HCT116 (cell line): ENCODE measurements around the gene PHOSPHO2. TPM values are rescaled to one million over a fixed set of nuclear protein-coding genes. Genes with fewer than 3 reads are reported as not detected.

Experiments
- ATAC-seq: fragments of 200-7000 bp; cut with Tn5 transposase; 2 replicates; pipeline ENCODE4 v1.9.1; 2020; ENCODE audit warnings: mild to moderate bottlenecking, moderate library complexity
- BruUV-seq: library from RNA; stranded (reverse); fragments of 400-500 nt; replicated peaks from 2 replicates; lab custom pipeline; 2021; lab: Mats Ljungman, UMichigan
- CTCF ChIA-PET: fragments of 300-600 bp; sonication (Branson Sonifier 250); formaldehyde crosslinking; loops from one replicate; lab custom pipeline; 2021; ENCODE audit warnings: antibody characterized with exemption; lab: Charles Lee
- POLR2A ChIA-PET: fragments of 300-600, 350-600 bp; sonication (Branson Sonifier 250); formaldehyde crosslinking; loops from one replicate; lab custom pipeline; 2021; ENCODE audit warnings: antibody characterized with exemption; lab: Charles Lee
- RAD21 ChIA-PET, 2 experiments: fragments of 300-600 bp; sonication (Branson Sonifier 250); formaldehyde crosslinking; loops; one replicate each; lab custom pipeline; 2023; ENCODE audit warnings: low total read pairs in 2 of 2; ENCODE audit not compliant: uncharacterized antibody in 2 of 2, unreplicated experiment in 2 of 2, low non-redundant PET in 1 of 2; lab: Charles Lee
- DNase-seq: peaks from one replicate; pipeline ENCODE4 v3.0.0-alpha.2; 2010; ENCODE audit warnings: low read depth, low spot score
- H2AFZ ChIP-seq: fragments of 200-600 bp; shearing (Covaris generic), sonication (generic); 2 replicates; pipeline ENCODE4 v1.6.1; 2017; ENCODE audit warnings: low read depth, mixed run types, mixed read lengths, antibody characterized with exemption, low read length; ENCODE audit not compliant: poor library complexity, severe bottlenecking
- H3K27ac ChIP-seq: 2 replicates; pipeline ENCODE4 v1.5.1; 2012; ENCODE audit warnings: low read depth, low read length
- H3K27me3 ChIP-seq: fragments of 200-600 bp; sonication (generic); 2 replicates; pipeline ENCODE4 v1.6.1; 2016; ENCODE audit warnings: mixed run types, low read length, mixed read lengths; ENCODE audit not compliant: insufficient read depth
- H3K36me3 ChIP-seq, 2 experiments: fragments of 200-500 bp in 1 of 2; fragments of 200-600 bp in 1 of 2; sonication (Bioruptor generic) in 1 of 2; sonication (generic) in 1 of 2; 2 replicates each; pipeline versions ENCODE4 v1.5.1 to v1.6.1; 2014 to 2016; ENCODE audit warnings: low read length in 2 of 2, inconsistent platforms in 1 of 2, mixed read lengths in 1 of 2, mixed run types in 1 of 2; ENCODE audit not compliant: insufficient read depth in 2 of 2, control insufficient read depth in 1 of 2
- H3K4me1 ChIP-seq, 2 experiments: fragments of 200-600 bp in 1 of 2; sonication (generic) in 1 of 2; 2 replicates each; pipeline versions ENCODE4 v1.5.1 to v1.6.1; 2012 to 2017; ENCODE audit warnings: low read length in 2 of 2, inconsistent platforms in 1 of 2, mild to moderate bottlenecking in 1 of 2, mixed read lengths in 1 of 2, mixed run types in 1 of 2, moderate library complexity in 1 of 2; ENCODE audit not compliant: insufficient read depth in 2 of 2, control insufficient read depth in 1 of 2
- H3K4me2 ChIP-seq: fragments of 200-600 bp; sonication (generic); 2 replicates; pipeline ENCODE4 v1.6.1; 2017; ENCODE audit warnings: mixed run types, low read length, mixed read lengths
- H3K4me3 ChIP-seq, 2 experiments: fragments of 200-600 bp in 1 of 2; sonication (generic) in 1 of 2; replicated peaks in 1 of 2; 2 replicates each; pipeline ENCODE4 v1.5.1; 2011 to 2016; ENCODE audit warnings: low read length in 2 of 2, control low read depth in 1 of 2, low read depth in 1 of 2, mild to moderate bottlenecking in 1 of 2, mixed read lengths in 1 of 2, mixed run types in 1 of 2
- H3K79me2 ChIP-seq: fragments of 200-600 bp; sonication (generic); 2 replicates; pipeline ENCODE4 v1.6.1; 2017; ENCODE audit warnings: mild to moderate bottlenecking, mixed run types, low read length, moderate library complexity, mixed read lengths; ENCODE audit not compliant: insufficient read depth
- H3K9ac ChIP-seq: fragments of 200-600 bp; sonication (generic); 2 replicates; pipeline ENCODE4 v1.6.1; 2016; ENCODE audit warnings: low read length, mixed read lengths
- H3K9me2 ChIP-seq: fragments of 200-600 bp; sonication (generic), shearing (Covaris generic); 2 replicates; pipeline ENCODE4 v1.6.1; 2017; ENCODE audit warnings: mixed run types, mild to moderate bottlenecking, moderate library complexity; ENCODE audit not compliant: insufficient read depth
- H3K9me3 ChIP-seq, 2 experiments: fragments of 200-500 bp in 1 of 2; fragments of 200-600 bp in 1 of 2; sonication (Bioruptor generic) in 1 of 2; sonication (generic) in 1 of 2; 2 replicates each; pipeline ENCODE4 v1.6.1; 2014 to 2017; ENCODE audit warnings: low read length in 2 of 2, mixed read lengths in 2 of 2, inconsistent platforms in 1 of 2, low read depth in 1 of 2, mild to moderate bottlenecking in 1 of 2, mixed run types in 1 of 2, moderate library complexity in 1 of 2; ENCODE audit not compliant: control insufficient read depth in 1 of 2, insufficient read depth in 1 of 2
- H4K20me1 ChIP-seq: fragments of 200-600 bp; sonication (generic), shearing (Covaris generic); 2 replicates; pipeline ENCODE4 v1.6.1; 2017; ENCODE audit warnings: mixed run types, mild to moderate bottlenecking, moderate library complexity; ENCODE audit not compliant: insufficient read depth
- ATF3 ChIP-seq: IDR thresholded peaks from 2 replicates; pipeline ENCODE4 v1.6.1; 2012
- CBX3 ChIP-seq: IDR thresholded peaks from 2 replicates; pipeline ENCODE4 v1.6.1; 2012; ENCODE audit warnings: low read depth
- EGR1 ChIP-seq: IDR thresholded peaks from 2 replicates; pipeline ENCODE4 v1.6.1; 2012; ENCODE audit warnings: low read depth
- ELF1 ChIP-seq: IDR thresholded peaks from 2 replicates; pipeline ENCODE4 v1.6.1; 2012; ENCODE audit warnings: low read depth, borderline replicate concordance
- EZH2 ChIP-seq: fragments of 200-600 bp; sonication (generic); IDR thresholded peaks from 2 replicates; pipeline ENCODE4 v1.6.1; 2017; ENCODE audit warnings: antibody characterized with exemption, mixed run types
- JUND ChIP-seq: IDR thresholded peaks from 2 replicates; pipeline ENCODE4 v1.6.1; 2012
- POLR2AphosphoS5 ChIP-seq: IDR thresholded peaks from 2 replicates; pipeline ENCODE4 v1.6.1; 2011; ENCODE audit warnings: mild to moderate bottlenecking, low read depth, low read length, moderate library complexity
- REST ChIP-seq: IDR thresholded peaks from 2 replicates; pipeline ENCODE4 v1.6.1; 2012; ENCODE audit warnings: low read depth
- SIN3A ChIP-seq: IDR thresholded peaks from 2 replicates; pipeline ENCODE4 v1.6.1; 2012; ENCODE audit warnings: low read depth
- SRF ChIP-seq: IDR thresholded peaks from 2 replicates; pipeline ENCODE4 v1.6.1; 2012; ENCODE audit warnings: low read depth
- YY1 ChIP-seq: IDR thresholded peaks from 2 replicates; pipeline ENCODE4 v1.6.1; 2011; ENCODE audit warnings: low read length, low read depth, moderate library complexity, mild to moderate bottlenecking; ENCODE audit not compliant: insufficient replicate concordance; ENCODE audit errors: extremely low read depth
- ZBTB33 ChIP-seq: IDR thresholded peaks from 2 replicates; pipeline ENCODE4 v1.6.1; 2011; ENCODE audit warnings: mild to moderate bottlenecking, low read length, moderate library complexity; ENCODE audit not compliant: insufficient replicate concordance; ENCODE audit errors: extremely low read depth
- ZFX ChIP-seq: fragments of 450-650 bp; IDR thresholded peaks from 2 replicates; pipeline ENCODE4 v1.6.1; 2017
- ZNF274 ChIP-seq: fragments of 200-500 bp; sonication (Bioruptor generic); IDR thresholded peaks from 2 replicates; pipeline ENCODE4 v1.6.1; 2014; ENCODE audit warnings: mild to moderate bottlenecking, low read depth, low read length, inconsistent platforms
- intact Hi-C: fragments of 100-400 bp; cut with micrococcal nuclease; formaldehyde crosslinking; loops from 2 replicates; pipeline ENCODE4 v1.10.0; 2022
- total RNA-seq: library from RNA; stranded (reverse); gene quantifications from one replicate; pipeline ENCODE4 v1.2.1, GENCODE V29; 2021; ENCODE audit not compliant: unreplicated experiment
- TF ChIP-seq, protein P1 (sequence below): IDR thresholded peaks from 2 replicates; pipeline ENCODE4 v1.6.1; 2012

PHOSPHO2 gene
- total RNA-seq, 1 experiment from 2014 or later: 2.8 TPM

GRCh38 chr2:169727065-169727464 lies 32.8 kb downstream of the PHOSPHO2 start:
- ChIA-PET CTCF (no interaction called here), RAD21 (no interaction called here), POLR2A (no interaction called here)
- H3K27ac ChIP-seq: no peak overlapping the region
- no peak overlapping the region for H2AFZ ChIP-seq
- H3K9me3 ChIP-seq: no peaks in the 10 kb centered on the region
- TF ChIP-seq REST: no peak
- TF ChIP-seq, protein P1, sequence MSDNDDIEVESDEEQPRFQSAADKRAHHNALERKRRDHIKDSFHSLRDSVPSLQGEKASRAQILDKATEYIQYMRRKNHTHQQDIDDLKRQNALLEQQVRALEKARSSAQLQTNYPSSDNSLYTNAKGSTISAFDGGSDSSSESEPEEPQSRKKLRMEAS: no peak
- no peaks in the 10 kb centered on the region for H3K36me3 ChIP-seq
- DNase-seq (no peak), ATAC-seq (no peak)
- no peaks in the 10 kb centered on the region for H3K27me3 ChIP-seq
- no TSS peak for BruUV-seq
- no peaks in the 10 kb centered on the region for H4K20me1 ChIP-seq
- no peaks in the 10 kb centered on the region for H3K9me2 ChIP-seq
- H3K4me1 ChIP-seq: peaks cover 0 to 6% of the 10 kb centered on the region in 2 experiments; a peak in 1 of 4 replicates
- no peak overlapping the region for H3K4me2 ChIP-seq
- intact Hi-C loops: no loop called here
- no peak overlapping the region for H3K4me3 ChIP-seq
- H3K9ac ChIP-seq: no peak overlapping the region
- no peaks in the 10 kb centered on the region for H3K79me2 ChIP-seq

GRCh38 chr2:169729274-169729605 lies 35.0 kb downstream of the PHOSPHO2 start:
- Histone ChIP-seq H3K4me1 (peaks cover 3 to 14% of the 10 kb centered on the region in 2 experiments; a peak in 3 of 4 replicates), H3K4me3 (no peak overlapping the region), H3K27me3 (no peaks in the 10 kb centered on the region), H3K36me3 (no peaks in the 10 kb centered on the region), H3K79me2 (peaks cover under 1% of the 10 kb centered on the region; the same call in 1 of the 2 replicates), H2AFZ (no peak overlapping the region), H3K9me3 (no peaks in the 10 kb centered on the region), H3K4me2 (no peak overlapping the region), H3K9ac (no peak overlapping the region), H4K20me1 (no peaks in the 10 kb centered on the region), H3K9me2 (no peaks in the 10 kb centered on the region), H3K27ac (no peak overlapping the region)
- POLR2A ChIA-PET: no interaction called here
- intact Hi-C loops: no loop called here
- no TSS peak for BruUV-seq
- CTCF ChIA-PET: no interaction called here
- ATAC-seq: no peak
- no peak for DNase-seq
- RAD21 ChIA-PET: no interaction called here
- no peak for TF ChIP-seq ZFX
- TF ChIP-seq SIN3A: no peak
- TF ChIP-seq SRF: no peak
- TF ChIP-seq, protein P1: no peak
- no peak for TF ChIP-seq ELF1
- no peak for TF ChIP-seq ATF3
- no peak for TF ChIP-seq EZH2
- no peak for TF ChIP-seq EGR1
- no peak for TF ChIP-seq CBX3
- no peak for TF ChIP-seq ZNF274
- TF ChIP-seq ZBTB33: no peak
- TF ChIP-seq JUND: no peak
- no peak for TF ChIP-seq YY1
- TF ChIP-seq POLR2AphosphoS5: no peak
